HG02840 (cell line): ENCODE results near the gene LFNG.
"Not testable (repeated sequence)": the region's sequence is repeated elsewhere in the genome, so short reads cannot be mapped to it uniquely, and the experiment has no call there.

Experiments
- ATAC-seq: cut with Tn5 transposase; IDR thresholded peaks from one replicate; pipeline ENCODE4 v1.9.1; 2021; ENCODE audit warnings: mild to moderate bottlenecking, moderate library complexity, moderate number of reproducible peaks; ENCODE audit not compliant: unreplicated experiment, low FRiP score

The LFNG gene

GRCh38 chr7:2527505-2528467, 8.2 kb downstream of the LFNG start:
- ATAC-seq: no peak

GRCh38 chr7:2528481-2529095, 9.0 kb downstream of the LFNG start:
- ATAC-seq: no peak

GRCh38 chr7:2529161-2530070, 9.8 kb downstream of the LFNG start:
- ATAC-seq: no peak

- ATAC-seq: no peak
These were observed 10.8 kb downstream of the LFNG start for GRCh38 chr7:2530071-2530987.

GRCh38 chr7:2530994-2531795, 11.6 kb downstream of the LFNG start:
- not testable (repeated sequence) for ATAC-seq

GRCh38 chr7:2531796-2532110, 12.2 kb downstream of the LFNG start:
- not testable (repeated sequence) for ATAC-seq

- ATAC-seq: not testable (repeated sequence)
These were observed 12.7 kb downstream of the LFNG start for GRCh38 chr7:2532199-2532772.

- ATAC-seq: not testable (repeated sequence)
These were observed 13.2 kb downstream of the LFNG start for GRCh38 chr7:2532816-2533215.

- ATAC-seq: not testable (repeated sequence)
These were observed 14.0 kb downstream of the LFNG start for GRCh38 chr7:2533566-2533965.

- ATAC-seq: not testable (repeated sequence)
These were observed 14.6 kb downstream of the LFNG start for GRCh38 chr7:2534214-2534613.

GRCh38 chr7:2535872-2536627, 16.5 kb downstream of the LFNG start:
- not testable (repeated sequence) for ATAC-seq

GRCh38 chr7:2537981-2538851, 18.6 kb downstream of the LFNG start:
- ATAC-seq: no peak

- no peak for ATAC-seq
These were observed 19.7 kb downstream of the LFNG start for GRCh38 chr7:2539031-2539911.

- no peak for ATAC-seq
These were observed 20.6 kb downstream of the LFNG start for GRCh38 chr7:2540133-2540532.

- ATAC-seq: no peak
These were observed 21.1 kb downstream of the LFNG start for GRCh38 chr7:2540641-2541051.
